ENCODE results near the gene JAG1. TPM values are rescaled to one million over a fixed set of nuclear protein-coding genes. Genes with fewer than 3 reads are reported as not detected.
A peak's percentile ranks its signal among the peaks of the same experiment; 100 is the strongest.

Gene JAG1
- total and polyA plus RNA-seq, 8 donors: 13.9 to 60.1 (median 25.1) TPM

DNA sequence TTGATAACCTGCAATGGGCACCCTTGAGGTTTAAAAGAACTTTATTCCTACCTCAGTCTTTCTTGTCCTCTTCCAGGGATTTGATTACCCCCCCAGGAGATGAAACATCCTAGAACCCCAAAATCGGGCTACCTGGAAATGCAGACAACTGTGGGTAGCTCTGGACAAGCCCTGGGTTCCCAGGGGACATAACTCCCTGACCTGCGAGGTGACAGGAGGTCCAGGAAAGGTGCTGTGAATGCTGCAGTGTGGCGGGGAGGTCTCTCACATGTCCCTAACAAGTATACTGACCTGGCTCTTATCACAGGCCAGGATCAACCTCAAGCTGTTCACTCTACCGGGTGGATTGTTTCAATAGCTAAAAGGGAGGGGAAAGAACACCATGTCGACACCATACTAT, 11.6 kb downstream of the JAG1 start:
- Histone ChIP-seq H3K36me3 (peaks cover 0 to 35% (median 11%) of the 10 kb centered on the region in 3 donors), H3K27me3 (no peaks in the 10 kb centered on the region), H3K4me3 (no peak overlapping the region), H3K27ac (peak overlapping the region in 1 of 4 donors; percentile 33), H3K9me3 (no peaks in the 10 kb centered on the region), H3K4me1 (peaks cover 54 to 75% (median 60%) of the 10 kb centered on the region in 3 donors)
- no peak for ATAC-seq
- FAIRE-seq: no peak
- DNase-seq: no peak
- TF ChIP-seq CTCF (IDR thresholded peaks at IDR 0.05): no peak
- intact Hi-C loops (cut with DNase I): no loop called here
- WGBS, 2 donors: 71 to 76% methylated on average over 5 of the region's 5 CpGs

GRCh38 chr20:10661261-10661660, 12.5 kb downstream of the JAG1 start:
- FAIRE-seq (no peak), DNase-seq (no peak), ATAC-seq (no peak)
- peak overlapping the region; percentile 6 to 66 (median 18) for H3K27ac ChIP-seq
- whole genome bisulfite sequencing, 2 donors: 88% methylated on average over 4 of the region's 4 CpGs
- H3K27me3 ChIP-seq: no peaks in the 10 kb centered on the region
- no peak overlapping the region for H3K4me3 ChIP-seq
- no peak for TF ChIP-seq CTCF (IDR thresholded peaks at IDR 0.05)
- peaks cover 55 to 74% (median 59%) of the 10 kb centered on the region in 3 donors for H3K4me1 ChIP-seq
- intact Hi-C loops (cut with DNase I): no loop called here
- H3K9me3 ChIP-seq: no peaks in the 10 kb centered on the region
- H3K36me3 ChIP-seq: peaks cover 0 to 37% (median 11%) of the 10 kb centered on the region in 3 donors

GRCh38 chr20:10660661-10661060, 13.1 kb downstream of the JAG1 start:
- Histone ChIP-seq H3K9me3 (no peaks in the 10 kb centered on the region), H3K27me3 (no peaks in the 10 kb centered on the region), H3K27ac (peak overlapping the region in 3 of 4 donors; percentile 48 to 66 (median 51)), H3K36me3 (peaks cover 0 to 43% (median 11%) of the 10 kb centered on the region in 3 donors), H3K4me3 (no peak overlapping the region), H3K4me1 (peaks cover 55 to 72% (median 59%) of the 10 kb centered on the region in 3 donors)
- DNase-seq (no peak), FAIRE-seq (no peak), ATAC-seq (no peak)
- intact Hi-C loops (cut with DNase I): no loop called here
- TF ChIP-seq CTCF (IDR thresholded peaks at IDR 0.05): no peak
- 77 to 78% methylated on average over 11 of the region's 11 CpGs for WGBS, 2 donors

DNA sequence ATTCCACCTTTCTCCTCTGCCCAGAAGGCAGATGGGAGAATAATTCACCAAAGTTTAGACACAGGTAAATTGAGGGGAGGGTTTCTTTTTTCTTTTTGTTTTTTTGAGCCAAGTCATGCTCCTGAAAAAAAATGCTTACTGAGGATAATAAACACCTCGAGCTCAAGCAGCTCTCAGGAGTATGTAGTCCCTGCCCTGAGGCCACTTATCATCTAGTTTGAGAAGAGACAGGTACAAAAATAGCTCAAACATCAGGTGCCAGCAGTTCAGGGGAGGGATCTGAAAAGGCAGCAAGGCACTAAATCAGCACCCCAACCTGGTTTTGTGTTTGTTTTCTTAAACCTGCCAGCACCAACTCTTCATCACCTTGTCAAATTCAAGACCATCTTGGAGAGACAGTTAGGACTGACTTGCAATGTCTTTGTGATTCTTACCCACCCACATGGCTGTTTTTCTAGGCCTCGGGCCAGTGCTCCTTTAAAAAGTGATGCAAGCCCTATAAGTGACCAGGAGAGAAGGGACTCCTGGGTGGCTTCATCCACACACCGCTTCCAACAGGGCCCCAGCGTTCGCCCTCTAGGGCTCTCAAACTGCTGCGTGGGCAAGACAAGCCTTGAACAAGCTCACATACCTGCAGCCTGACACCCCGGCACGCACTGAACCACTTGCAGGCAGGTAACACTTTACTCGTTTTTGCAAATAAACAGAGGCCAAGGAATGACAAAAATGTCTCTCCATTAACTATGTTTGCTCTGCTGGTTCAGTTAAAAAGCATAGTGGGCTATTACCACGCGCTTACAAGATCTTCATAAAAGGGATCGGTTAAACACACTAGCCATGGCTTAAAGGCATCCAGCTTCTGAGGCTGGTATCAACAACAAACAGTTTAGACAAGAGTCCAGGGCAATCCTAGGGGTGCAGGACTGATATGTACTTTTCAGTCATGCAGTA, 13.9 kb downstream of the JAG1 start:
- no peaks in the 10 kb centered on the region for H3K9me3 ChIP-seq
- H3K4me1 ChIP-seq: peaks cover 55 to 72% (median 59%) of the 10 kb centered on the region in 3 donors
- FAIRE-seq: no peak
- peaks cover 0 to 45% (median 11%) of the 10 kb centered on the region in 3 donors for H3K36me3 ChIP-seq
- no peaks in the 10 kb centered on the region for H3K27me3 ChIP-seq
- no peak for TF ChIP-seq CTCF (IDR thresholded peaks at IDR 0.05)
- WGBS, 2 donors: 48 to 57% methylated on average over 12 of the region's 12 CpGs
- intact Hi-C loops (cut with DNase I): no loop called here
- H3K27ac ChIP-seq: peak overlapping the region in 3 of 4 donors; percentile 48 to 66 (median 51)
- DNase-seq: no peak
- H3K4me3 ChIP-seq: no peak overlapping the region
- no peak for ATAC-seq

All from pancreas (tissue), 10 donors.